PC-3 (cell line): ENCODE results near the gene CCDC78. TPM values are rescaled to one million over a fixed set of nuclear protein-coding genes. Genes with fewer than 3 reads are reported as not detected.

Source experiments
- ATAC-seq: fragments of 200-7000 bp; cut with Tn5 transposase; 2 replicates; pipeline ENCODE4 v1.9.1; 2020; ENCODE audit warnings: mild to moderate bottlenecking, moderate library complexity
- BruUV-seq: library from RNA; stranded (reverse); fragments of 400-500 nt; replicated peaks from 2 replicates; lab custom pipeline; 2021; lab: Mats Ljungman, UMichigan
- CTCF ChIA-PET: fragments of 300-600 bp; sonication (Branson Sonifier 250); formaldehyde crosslinking; loops from one replicate; lab custom pipeline; 2022; ENCODE audit warnings: antibody characterized with exemption; lab: Charles Lee
- POLR2A ChIA-PET: fragments of 300-600 bp; sonication (Branson Sonifier 250); formaldehyde crosslinking; loops from one replicate; lab custom pipeline; 2022; ENCODE audit warnings: antibody characterized with exemption; ENCODE audit not compliant: unreplicated experiment; lab: Charles Lee
- DNase-seq: peaks from one replicate; pipeline ENCODE4 v3.0.0-alpha.2; 2015
- H2AFZ ChIP-seq: fragments of 300-600 bp; sonication (generic); 2 replicates; pipeline ENCODE4 v1.6.0; 2016; ENCODE audit warnings: antibody characterized with exemption, low read length
- H3F3A ChIP-seq: fragments of 300-600 bp; sonication (generic); one replicate; pipeline ENCODE4 v1.6.0; 2017; ENCODE audit warnings: antibody characterized with exemption, low read length, control low read depth, mild to moderate bottlenecking; ENCODE audit not compliant: unreplicated experiment
- H3K27ac ChIP-seq: fragments of 300-600 bp; sonication (generic); 2 replicates; pipeline ENCODE4 v1.5.1; 2016; ENCODE audit warnings: mild to moderate bottlenecking, low read length
- H3K27me3 ChIP-seq: fragments of 300-600 bp; sonication (generic); 2 replicates; pipeline ENCODE4 v1.6.1; 2016; ENCODE audit warnings: low read length, mixed read lengths
- H3K36me3 ChIP-seq: fragments of 300-600 bp; sonication (generic); 2 replicates; pipeline ENCODE4 v1.6.1; 2016; ENCODE audit warnings: low read depth, mixed run types, low read length, mixed read lengths
- H3K4me1 ChIP-seq: fragments of 300-600 bp; sonication (generic); 2 replicates; pipeline ENCODE4 v1.5.1; 2016; ENCODE audit warnings: low read length; ENCODE audit not compliant: insufficient read depth
- H3K4me2 ChIP-seq: fragments of 300-600 bp; sonication (generic); 2 replicates; pipeline ENCODE4 v1.6.0; 2016; ENCODE audit warnings: low read length
- H3K4me3 ChIP-seq: fragments of 300-600 bp; sonication (generic); 2 replicates; pipeline ENCODE4 v1.5.1; 2016; ENCODE audit warnings: mild to moderate bottlenecking, low read length, mixed read lengths
- H3K79me2 ChIP-seq: fragments of 300-600 bp; sonication (generic); 2 replicates; pipeline ENCODE4 v1.6.1; 2017; ENCODE audit warnings: low read length, mixed read lengths
- H3K9ac ChIP-seq: fragments of 300-600 bp; sonication (generic); 2 replicates; pipeline ENCODE4 v1.6.0; 2016; ENCODE audit warnings: mild to moderate bottlenecking, low read length
- H3K9me2 ChIP-seq: fragments of 300-600 bp; sonication (generic); replicated peaks from 2 replicates; pipeline ENCODE4 v1.6.1; 2016; ENCODE audit warnings: mixed run types, low read length, mixed read lengths
- H3K9me3 ChIP-seq: fragments of 300-600 bp; sonication (generic); 2 replicates; pipeline ENCODE4 v1.6.1; 2016; ENCODE audit warnings: low read length, mixed read lengths
- H4K20me1 ChIP-seq: fragments of 300-600 bp; sonication (generic); 2 replicates; pipeline ENCODE4 v1.6.1; 2016; ENCODE audit warnings: low read length, mixed read lengths
- CTCF ChIP-seq: fragments of 300-600 bp; sonication (generic); conservative IDR thresholded peaks from 2 replicates; pipeline ENCODE4 v1.5.1; 2017; ENCODE audit warnings: antibody characterized with exemption, low read depth, mild to moderate bottlenecking, low read length
- EZH2 ChIP-seq: fragments of 300-600 bp; sonication (generic); IDR thresholded peaks from one replicate; pipeline ENCODE4 v1.6.1; 2017; ENCODE audit warnings: antibody characterized with exemption, mild to moderate bottlenecking, low read length; ENCODE audit not compliant: unreplicated experiment
- EZH2phosphoT487 ChIP-seq: fragments of 300-600 bp; sonication (generic); IDR thresholded peaks from 2 replicates; pipeline ENCODE4 v1.6.1; 2018; ENCODE audit warnings: mild to moderate bottlenecking, antibody characterized with exemption, low read length, borderline replicate concordance
- intact Hi-C: fragments of 100-400 bp; cut with micrococcal nuclease; formaldehyde crosslinking; loops from 2 replicates; pipeline ENCODE4 v1.9.0; 2023
- total RNA-seq: library from RNA; depleted of rRNA; stranded (reverse); fragments of >200 nt; gene quantifications from 2 replicates; pipeline ENCODE4 v1.2.3, GENCODE V29; 2014

The CCDC78 gene
- total RNA-seq, 1 experiment from 2014 or later: 3.3 TPM

DNA sequence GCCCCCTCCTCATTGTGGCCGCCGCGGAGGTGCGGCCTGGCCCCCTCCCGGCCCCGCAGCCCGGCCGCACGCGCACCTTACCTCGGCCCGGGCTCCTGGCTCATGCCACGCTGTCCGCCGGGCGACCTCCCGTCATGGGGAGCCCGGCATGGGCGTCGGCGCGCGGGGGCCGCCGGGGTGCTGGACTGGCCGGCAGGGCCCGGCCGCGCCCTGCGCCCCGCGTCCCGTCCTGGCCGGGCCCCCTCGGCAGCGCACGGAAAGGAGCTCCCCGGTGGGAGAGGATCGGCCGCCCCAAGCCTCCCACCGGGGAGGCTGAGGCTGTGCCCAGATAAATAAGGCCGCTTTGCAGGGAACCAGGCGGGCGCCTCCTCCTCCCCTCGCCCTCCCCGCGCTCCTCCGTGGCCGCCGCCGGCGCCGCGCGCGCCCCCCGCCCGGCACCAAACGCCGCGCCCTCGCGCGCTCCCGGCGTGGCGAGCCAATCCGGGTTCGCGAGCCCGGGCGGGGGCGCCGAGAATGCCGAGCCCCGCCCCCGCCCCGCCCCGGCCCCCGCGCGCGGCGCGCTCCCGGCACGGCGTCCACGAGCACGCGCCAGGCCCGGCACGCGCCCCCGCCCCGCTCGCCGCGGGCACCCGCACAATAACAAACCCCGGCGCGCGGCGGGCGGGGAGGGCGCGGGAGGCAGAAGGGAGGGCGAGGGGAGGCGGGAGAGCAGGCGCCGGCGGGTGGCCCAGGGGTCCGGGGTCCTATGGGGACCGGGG is 20.6 kb downstream of the CCDC78 start, which contains the start of gene FBXL16:
Gene FBXL16 (minus strand): TSS at position 371 of the 758 bp plus-strand sequence. CDS start 8,396 bp downstream, outside the sequence.
- CTCF ChIA-PET: no interaction called here
- intact Hi-C loops: no loop called here
- no peaks in the 10 kb centered on the region for H3K4me1 ChIP-seq
- H3K79me2 ChIP-seq: no peaks in the 10 kb centered on the region
- no peak within 1 kb of the TSS for H2AFZ ChIP-seq
- BruUV-seq: no TSS peak
- H3K27ac ChIP-seq: no peak within 1 kb of the TSS
- H3K27me3 ChIP-seq: peaks cover 39% of the 10 kb centered on the region
- ATAC-seq (peak; percentile 23; the same call in 1 of the 2 replicates), DNase-seq (peak; percentile 49)
- POLR2A ChIA-PET: no interaction called here
- TF ChIP-seq EZH2phosphoT487: no peak
- TF ChIP-seq EZH2: no peak
- no peak for TF ChIP-seq CTCF
- no peaks in the 10 kb centered on the region for H3K9me2 ChIP-seq
- H3K9me3 ChIP-seq: no peaks in the 10 kb centered on the region
- H3K9ac ChIP-seq: no peak within 1 kb of the TSS
- H4K20me1 ChIP-seq: no peaks in the 10 kb centered on the region
- H3K36me3 ChIP-seq: no peaks in the 10 kb centered on the region
- peak within 1 kb of the TSS; percentile 55 for H3K4me3 ChIP-seq
- H3K4me2 ChIP-seq: peak within 1 kb of the TSS; percentile 72
- no peaks in the 10 kb centered on the region for H3F3A ChIP-seq

- no peaks in the 10 kb centered on the region for H3F3A ChIP-seq
- no peak for TF ChIP-seq EZH2phosphoT487
- TF ChIP-seq CTCF: no peak
- no peak for TF ChIP-seq EZH2
- H3K36me3 ChIP-seq: no peaks in the 10 kb centered on the region
- intact Hi-C loops: no loop called here
- no peak overlapping the region for H3K27ac ChIP-seq
- DNase-seq: no peak
- no TSS peak for BruUV-seq
- no peaks in the 10 kb centered on the region for H4K20me1 ChIP-seq
- H3K4me2 ChIP-seq: peak overlapping the region; percentile 72
- H3K9ac ChIP-seq: no peak overlapping the region
- no peaks in the 10 kb centered on the region for H3K79me2 ChIP-seq
- H3K4me3 ChIP-seq: peak overlapping the region; percentile 55
- POLR2A ChIA-PET: no interaction called here
- no peaks in the 10 kb centered on the region for H3K9me2 ChIP-seq
- H3K9me3 ChIP-seq: no peaks in the 10 kb centered on the region
- no peak overlapping the region for H2AFZ ChIP-seq
- H3K27me3 ChIP-seq: peaks cover 37% of the 10 kb centered on the region
- no peaks in the 10 kb centered on the region for H3K4me1 ChIP-seq
- CTCF ChIA-PET: no interaction called here
- ATAC-seq: no peak
Observed at GRCh38 chr16:704552-705380, 21.5 kb downstream of the CCDC78 start.
